B cell (primary cell): Measurements from ENCODE around the gene HIPK2.

Source experiments
- EZH2 ChIP-seq: IDR thresholded peaks from 2 replicates; pipeline ENCODE4 v1.6.1; 2012; ENCODE audit warnings: borderline replicate concordance, low read depth, mild to moderate bottlenecking, moderate library complexity, low read length; ENCODE audit not compliant: insufficient read depth, poor library complexity, severe bottlenecking
- TF ChIP-seq, protein P1 (sequence below): fragments of 200-600 bp; IDR thresholded peaks from one replicate; pipeline ENCODE4 v1.8.0; 2022; ENCODE audit warnings: antibody characterized with exemption, mild to moderate bottlenecking

DNA sequence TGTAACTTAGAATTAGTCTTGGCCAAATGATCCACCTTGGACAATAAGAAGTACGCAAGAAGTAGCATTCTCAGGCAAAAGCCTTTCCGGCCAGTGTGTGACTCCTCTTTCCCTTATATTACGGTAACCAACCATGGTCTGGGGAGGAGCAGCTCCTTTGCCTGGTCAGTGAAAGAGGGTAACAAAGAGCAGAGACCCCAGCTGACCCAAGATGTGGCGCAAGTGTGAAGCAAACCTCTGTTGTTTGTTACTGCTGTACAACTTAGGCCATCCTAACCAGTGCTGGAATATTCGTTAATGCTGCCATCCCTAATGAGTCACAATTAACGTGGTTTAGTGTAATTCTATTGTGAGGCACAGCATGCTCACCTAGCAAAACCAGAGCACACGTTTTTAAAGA is 44.0 kb downstream of the HIPK2 start:
- TF ChIP-seq, protein P1, sequence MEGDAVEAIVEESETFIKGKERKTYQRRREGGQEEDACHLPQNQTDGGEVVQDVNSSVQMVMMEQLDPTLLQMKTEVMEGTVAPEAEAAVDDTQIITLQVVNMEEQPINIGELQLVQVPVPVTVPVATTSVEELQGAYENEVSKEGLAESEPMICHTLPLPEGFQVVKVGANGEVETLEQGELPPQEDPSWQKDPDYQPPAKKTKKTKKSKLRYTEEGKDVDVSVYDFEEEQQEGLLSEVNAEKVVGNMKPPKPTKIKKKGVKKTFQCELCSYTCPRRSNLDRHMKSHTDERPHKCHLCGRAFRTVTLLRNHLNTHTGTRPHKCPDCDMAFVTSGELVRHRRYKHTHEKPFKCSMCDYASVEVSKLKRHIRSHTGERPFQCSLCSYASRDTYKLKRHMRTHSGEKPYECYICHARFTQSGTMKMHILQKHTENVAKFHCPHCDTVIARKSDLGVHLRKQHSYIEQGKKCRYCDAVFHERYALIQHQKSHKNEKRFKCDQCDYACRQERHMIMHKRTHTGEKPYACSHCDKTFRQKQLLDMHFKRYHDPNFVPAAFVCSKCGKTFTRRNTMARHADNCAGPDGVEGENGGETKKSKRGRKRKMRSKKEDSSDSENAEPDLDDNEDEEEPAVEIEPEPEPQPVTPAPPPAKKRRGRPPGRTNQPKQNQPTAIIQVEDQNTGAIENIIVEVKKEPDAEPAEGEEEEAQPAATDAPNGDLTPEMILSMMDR = no peak
- no peak for TF ChIP-seq EZH2
